Activated CD4-positive, alpha-beta T cell treated with anti-CD3 and anti-CD28 coated beads, Interleukin-2, amount 50 U/mL, for 24 hours (primary cell): ENCODE data around the gene ITGA11.

Experiments used
- DNase-seq, 2 donors: peaks; one replicate each; pipeline ENCODE4 v3.0.0-alpha.2; 2020; ENCODE audit warnings: low read depth in 1 of 2, low spot score in 1 of 2

The ITGA11 gene

GRCh38 chr15:68316061-68316804 is 115.7 kb downstream of the ITGA11 start:
- no peak for DNase-seq

GRCh38 chr15:68315495-68316031 is 116.4 kb downstream of the ITGA11 start:
- DNase-seq, result no peak

- DNase-seq, result no peak
These were observed 116.9 kb downstream of the ITGA11 start for GRCh38 chr15:68315035-68315434.

- DNase-seq, result no peak
These were observed 117.4 kb downstream of the ITGA11 start for GRCh38 chr15:68314563-68314962.

GRCh38 chr15:68313501-68314410 is 118.2 kb downstream of the ITGA11 start:
- no peak for DNase-seq

DNA sequence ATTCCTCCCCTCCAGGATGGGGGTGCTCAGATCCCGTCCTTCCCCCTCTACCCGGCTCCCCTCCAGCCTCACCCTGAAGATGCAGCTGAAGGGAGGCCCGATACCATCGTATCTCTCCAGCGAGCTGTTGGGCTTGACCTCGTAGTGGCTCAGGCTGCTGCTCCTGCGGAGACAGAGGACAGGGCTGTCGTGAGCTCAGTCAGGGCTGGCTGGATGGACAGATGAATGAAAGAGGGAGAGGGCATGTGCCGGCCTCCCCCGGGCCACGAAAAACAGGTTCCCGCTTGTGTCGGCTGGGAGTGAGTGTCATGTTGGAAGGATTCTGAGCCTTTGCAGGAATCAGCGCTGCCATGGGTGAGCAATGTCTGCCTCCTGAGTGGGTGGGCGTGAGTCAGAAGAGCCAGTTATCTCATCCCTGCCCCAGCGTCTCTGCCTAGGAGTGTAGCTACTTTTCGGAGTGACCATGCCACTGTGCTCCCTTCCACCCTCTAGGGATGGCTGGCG is 119.2 kb downstream of the ITGA11 start:
- DNase-seq, result no peak

DNA sequence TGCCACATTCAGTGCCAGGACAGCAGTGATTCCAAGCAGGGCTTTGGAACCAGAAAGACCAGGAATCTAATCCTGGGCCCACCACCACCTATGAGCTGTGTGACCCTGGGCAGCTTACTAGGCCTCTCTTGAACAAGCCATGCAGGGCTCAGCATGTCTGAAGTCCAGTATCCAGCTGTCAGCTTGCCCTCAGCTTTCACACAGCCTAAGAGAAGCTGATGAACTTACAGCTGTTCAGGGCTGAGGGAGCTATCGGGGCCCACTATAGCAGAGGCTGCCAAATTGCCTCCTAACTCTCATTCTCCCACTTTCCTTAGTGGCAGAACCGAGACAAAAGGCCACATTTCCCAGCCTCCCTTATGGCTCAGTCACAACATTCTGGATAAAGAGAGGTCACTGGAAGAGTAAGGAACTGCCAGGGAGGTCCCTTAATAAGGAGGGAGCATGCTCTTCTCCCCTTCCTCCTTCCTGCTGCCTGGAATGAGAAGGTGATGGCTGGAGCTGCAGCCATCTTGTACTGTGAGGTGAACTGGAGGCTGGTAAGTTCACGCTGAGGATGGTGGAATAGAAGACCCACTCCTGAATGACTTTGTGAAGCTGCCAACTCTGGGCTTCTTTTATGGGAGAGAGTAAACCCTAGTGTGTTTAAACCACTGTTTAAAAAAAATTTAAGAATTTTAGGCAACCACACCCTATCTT is 120.0 kb downstream of the ITGA11 start:
- no peak for DNase-seq

DNA sequence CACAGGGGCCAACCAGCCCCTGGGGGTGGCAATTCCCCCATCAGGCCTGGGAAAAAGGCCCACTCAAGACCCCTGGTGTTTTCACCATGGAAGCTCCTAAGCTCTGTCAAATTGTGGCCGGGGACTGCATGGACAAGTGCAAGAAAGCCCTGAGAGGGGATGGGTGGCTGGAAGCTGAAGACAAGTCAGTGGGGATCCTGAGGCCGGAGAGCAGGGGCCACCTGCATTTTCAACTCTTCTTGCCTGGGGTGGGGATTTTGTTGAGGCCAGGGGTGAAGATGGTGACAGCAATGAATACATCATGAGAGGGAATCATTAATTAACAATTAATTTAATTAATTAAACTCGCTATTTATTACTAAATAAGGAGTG is 120.5 kb downstream of the ITGA11 start:
- DNase-seq, result no peak

DNA sequence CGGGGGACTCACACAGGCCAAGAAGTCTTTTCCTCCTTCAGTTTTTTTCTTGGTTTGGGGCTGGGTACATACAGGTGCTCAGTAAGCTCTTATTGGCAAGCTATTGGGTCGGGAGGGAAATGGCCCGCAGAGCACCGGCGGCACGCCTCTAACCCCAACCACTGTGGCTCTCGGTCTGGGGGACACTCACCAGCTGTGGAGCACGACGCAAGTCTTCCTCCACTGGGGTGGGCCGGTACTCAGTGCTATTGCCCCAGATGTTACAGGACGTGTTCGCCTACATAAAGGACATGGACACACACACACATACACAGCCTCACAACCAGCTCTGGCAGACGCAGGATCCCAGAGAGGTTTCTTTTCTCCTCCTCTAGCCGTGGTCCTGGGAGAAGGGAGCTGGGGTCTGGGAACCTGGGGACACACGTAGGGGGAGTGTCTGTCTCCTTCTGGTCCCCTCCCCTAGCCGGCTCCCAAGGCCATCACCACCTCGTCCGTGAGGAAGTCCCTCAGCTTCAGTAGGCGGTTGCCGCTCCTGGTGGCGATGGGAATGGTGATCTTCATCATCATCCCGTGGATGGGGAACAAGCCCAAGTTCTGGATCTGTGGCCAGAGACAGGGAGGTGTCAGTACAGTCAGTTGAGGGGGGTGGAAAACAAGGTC is 121.0 kb downstream of the ITGA11 start:
- DNase-seq, result no peak

GRCh38 chr15:68310178-68310803 is 121.7 kb downstream of the ITGA11 start:
- no peak for DNase-seq

- DNase-seq, result no peak
These were observed 122.9 kb downstream of the ITGA11 start for GRCh38 chr15:68309024-68309423.

- DNase-seq, result no peak
These were observed 124.6 kb downstream of the ITGA11 start for GRCh38 chr15:68307131-68307928.

DNA sequence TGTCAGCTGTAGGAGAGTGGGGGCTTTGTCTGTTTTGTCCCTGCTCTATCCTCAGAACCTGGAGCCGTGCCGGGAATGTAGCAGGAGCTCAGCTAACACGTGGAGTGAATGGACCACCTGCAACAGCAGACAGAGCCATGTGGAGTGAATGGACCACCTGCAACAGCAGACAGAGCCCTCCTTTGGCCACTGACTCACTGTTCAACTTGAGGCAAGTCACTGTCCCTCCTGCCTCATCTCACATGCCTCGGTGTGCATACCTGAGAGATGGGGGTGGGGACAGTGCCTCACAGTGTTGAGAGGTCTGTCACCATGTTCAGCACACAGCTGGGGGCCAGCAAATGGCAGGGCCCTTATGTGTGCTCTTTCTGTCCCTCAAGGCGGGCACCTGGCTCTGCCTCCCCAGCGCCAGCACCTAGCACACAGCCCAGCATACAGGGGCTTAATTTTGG is 126.5 kb downstream of the ITGA11 start:
- DNase-seq, result no peak

DNA sequence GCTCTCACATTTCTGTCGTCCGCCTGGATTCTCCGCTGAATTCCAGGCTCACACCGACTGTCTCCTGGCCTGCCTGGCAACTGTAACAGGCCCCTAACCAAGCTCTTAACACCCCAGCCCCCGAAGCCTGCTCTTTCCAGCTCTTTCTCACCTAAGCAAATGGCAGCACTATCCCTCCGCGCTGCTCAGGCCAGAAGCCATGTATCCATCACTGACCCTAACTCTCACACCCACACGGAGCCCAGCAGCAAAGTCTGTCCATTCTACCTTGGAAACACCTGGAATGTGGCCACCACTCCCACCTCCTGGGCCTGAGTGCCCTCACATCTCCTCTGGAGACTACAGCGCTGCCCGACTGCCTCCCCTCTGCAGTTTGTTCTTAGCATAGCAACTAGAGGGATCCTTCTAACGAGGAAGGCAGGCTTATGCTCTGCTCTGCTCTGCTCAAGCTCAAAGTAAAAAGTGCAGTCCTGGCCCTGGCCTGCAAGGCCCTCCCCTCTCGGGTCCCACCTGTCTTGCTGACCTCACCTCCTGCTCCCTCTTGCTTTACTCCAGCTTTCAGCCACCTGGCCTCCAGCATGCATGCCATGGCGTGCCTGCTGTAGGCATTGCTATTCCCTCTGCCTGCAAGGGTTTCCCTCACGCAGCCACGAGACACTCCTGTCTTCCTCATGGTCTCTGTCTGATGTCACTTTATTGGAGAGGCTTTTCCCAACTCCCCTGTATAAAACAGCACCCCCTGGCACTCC is 127.2 kb downstream of the ITGA11 start:
- no peak for DNase-seq

DNA sequence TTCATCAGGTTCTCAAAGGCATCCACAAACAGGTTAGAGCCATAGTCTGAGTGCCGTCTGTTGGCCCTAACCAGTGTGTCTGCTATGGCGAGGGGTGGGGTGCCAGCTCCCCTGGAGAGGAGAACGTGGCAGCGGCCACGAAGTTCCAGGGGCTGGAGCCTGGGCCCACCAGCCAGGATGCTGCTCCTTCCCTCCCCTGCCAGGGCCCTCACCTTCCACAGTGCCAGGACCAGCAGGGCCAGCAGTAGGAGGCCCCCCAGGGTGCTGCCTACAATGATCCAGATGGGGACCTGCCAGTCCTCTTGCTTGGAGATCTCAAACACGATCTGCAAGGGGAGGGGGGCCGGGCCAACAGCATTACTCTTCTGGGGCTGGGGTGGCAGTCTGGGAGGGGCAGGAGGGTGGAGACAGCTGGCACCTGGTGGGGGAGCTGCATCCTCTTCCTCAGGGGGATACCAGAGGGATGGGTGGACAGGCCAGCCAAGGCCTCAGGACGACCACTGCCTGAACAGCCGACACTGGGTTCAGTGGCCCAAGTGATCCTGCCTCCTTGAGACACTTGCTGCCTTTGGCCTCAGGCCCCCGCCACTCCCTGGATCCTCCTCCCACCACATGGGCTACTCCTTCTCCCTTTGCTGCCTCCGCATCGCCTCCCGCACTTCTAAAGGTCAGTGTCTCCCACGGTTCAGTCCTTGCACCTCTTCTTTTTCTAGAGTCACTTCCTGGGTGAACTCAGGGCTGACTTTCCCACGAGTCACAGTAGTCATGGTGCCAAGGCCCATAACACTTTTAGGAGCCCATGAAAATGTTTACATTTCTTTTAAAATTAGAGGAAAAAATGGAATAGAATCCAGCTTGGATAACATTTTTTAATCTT is 128.2 kb downstream of the ITGA11 start:
- no peak for DNase-seq

DNA sequence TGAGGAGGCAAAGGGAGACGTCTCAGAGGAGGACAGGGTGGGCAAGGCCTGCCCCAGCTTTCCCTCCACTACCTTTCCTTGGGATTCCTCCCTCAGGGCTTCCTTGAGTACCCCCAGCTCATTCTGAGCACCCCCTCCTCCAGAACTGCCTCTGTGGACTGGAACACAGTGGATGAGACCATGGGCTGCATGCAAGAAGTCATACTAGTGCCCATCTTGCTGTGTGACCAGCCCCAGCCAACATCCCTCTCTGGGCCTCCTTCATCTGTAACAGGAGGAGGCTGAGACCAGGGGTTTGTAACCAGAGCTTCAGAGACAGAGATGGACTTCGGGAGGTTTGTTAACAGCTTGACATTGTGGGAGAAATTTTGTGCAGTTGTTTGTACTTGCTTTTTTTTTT is 128.8 kb downstream of the ITGA11 start:
- DNase-seq, result no peak

GRCh38 chr15:68302729-68303128 is 129.2 kb downstream of the ITGA11 start:
- no peak for DNase-seq

- DNase-seq, result no peak
These were observed 130.7 kb downstream of the ITGA11 start for GRCh38 chr15:68301301-68301700.
